NK-92 treated with Interleukin-12 subunit alpha and Interleukin-12 subunit beta, amount 100 ng/mL, for 24 hours (cell line): Measurements from ENCODE around the gene GPNMB.
A peak's percentile ranks its signal among the peaks of the same experiment; 100 is the strongest.

Experiments used
- DNase-seq: peaks from one replicate; lab custom pipeline; 2025; lab: John Stamatoyannopoulos, UW

The GPNMB gene

DNA sequence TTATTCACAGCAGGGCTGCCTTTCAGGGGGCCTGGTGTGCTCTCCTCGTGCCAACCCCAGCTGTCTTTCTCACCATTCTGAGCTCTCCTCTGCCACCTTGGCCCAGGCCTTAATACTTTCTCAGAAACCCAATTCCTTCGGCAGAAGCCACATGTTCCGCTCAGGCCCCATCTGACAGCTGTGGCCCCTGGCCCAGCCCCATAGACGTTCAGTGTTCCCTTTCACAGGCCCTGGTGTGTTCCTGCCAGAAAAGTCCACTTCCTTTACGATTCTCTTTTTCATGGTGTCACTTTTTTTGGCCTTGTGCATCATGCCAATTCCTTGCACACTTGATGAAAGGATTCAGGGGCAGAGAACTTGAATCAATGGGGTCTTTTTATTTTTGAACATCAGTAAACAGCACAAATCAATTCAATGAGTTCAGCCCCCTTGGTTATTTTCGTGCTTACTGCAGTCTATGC lies 15.9 kb upstream of the GPNMB start:
- no peak for DNase-seq

DNA sequence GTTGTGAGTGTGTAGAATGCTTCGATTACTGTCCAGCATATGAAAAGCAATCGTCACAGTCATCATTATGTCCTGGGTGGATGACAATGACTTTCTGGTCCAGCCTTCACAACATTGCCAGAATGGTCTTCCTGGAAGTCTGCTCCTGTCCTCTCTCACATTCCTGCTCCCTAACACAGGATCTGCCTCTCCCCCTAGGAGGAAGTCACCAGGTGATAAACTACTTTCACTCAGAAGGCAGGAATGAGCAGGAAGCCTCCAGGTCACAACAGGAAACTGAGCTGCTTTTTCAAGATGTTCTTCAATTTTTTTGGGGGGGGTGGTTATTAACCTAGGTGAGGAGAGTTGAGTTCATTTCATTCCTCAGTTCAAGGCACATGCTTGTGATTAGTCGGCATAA lies 13.6 kb upstream of the GPNMB start:
- no peak for DNase-seq

DNA sequence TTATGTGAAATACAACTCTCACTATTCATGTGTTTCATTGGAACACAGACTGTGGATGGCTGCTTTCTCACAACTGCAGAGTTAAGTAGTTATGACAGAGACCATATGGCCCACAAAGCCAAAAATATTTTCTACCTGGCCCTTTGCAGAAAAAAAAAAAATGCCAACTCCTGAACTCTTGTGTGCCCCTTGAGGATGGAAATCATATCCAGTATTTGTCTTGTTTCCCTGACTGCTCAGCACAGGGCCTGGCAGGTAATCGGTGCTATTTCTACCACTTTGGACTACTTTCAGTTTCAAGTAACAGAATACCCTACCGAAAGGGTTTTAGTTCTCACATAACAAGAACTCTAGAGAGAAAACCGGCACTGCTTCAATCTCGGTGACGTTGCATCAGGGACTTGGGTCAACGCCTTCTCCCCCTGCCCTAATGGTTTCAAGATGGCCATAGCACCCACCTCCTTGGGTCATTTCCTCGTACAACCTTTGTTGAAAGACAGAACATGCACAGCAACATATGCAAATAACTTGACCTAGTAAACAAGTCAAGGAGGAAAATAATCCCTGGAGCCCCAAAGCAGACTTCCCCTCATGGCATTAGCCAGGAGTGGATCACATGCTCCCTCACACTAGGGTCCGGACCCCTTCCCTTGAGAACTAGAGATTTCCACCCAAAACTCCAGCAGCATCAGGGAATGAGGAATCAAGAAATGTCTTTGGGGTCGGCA lies 11.8 kb upstream of the GPNMB start:
- DNase-seq = no peak

DNA sequence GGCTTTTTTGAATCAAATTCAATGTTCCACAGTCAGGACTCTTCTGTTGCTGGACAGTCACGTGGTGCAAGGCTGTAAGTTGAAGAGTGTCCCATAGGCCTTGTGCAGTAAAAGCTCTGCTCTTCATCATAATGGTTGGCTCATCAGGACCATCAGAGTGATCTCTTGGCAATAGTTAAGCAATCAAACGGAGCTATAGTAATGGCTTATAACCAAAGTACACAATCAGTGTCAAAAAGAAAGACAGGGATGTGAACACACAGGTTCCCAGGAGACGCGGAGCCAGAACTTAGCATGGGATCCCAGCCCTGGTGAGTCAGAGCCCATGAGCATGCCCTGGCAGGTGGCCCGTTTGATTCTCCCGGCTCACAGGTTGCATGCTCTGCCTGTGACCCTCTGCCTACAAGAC lies 10.8 kb upstream of the GPNMB start:
- DNase-seq = no peak

DNA sequence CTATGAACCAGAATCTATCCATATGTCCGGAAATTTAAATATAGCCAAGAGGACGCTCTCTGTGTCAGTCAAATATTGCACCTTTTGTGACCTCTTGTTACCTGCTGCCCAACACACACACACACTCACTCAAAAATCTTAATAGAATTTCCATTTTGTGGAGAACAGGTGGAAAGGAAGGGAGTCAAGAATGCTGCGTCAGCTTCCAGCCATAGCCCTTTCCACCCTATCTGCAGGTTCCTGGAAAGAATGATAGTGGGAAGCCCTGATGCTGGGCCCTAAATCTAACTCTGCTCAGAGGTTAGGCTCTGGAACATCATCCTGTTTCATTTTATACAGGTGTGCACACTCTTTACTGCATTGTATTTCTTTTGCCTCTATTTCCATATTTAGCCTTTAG lies 9.6 kb upstream of the GPNMB start:
- DNase-seq = no peak

DNA sequence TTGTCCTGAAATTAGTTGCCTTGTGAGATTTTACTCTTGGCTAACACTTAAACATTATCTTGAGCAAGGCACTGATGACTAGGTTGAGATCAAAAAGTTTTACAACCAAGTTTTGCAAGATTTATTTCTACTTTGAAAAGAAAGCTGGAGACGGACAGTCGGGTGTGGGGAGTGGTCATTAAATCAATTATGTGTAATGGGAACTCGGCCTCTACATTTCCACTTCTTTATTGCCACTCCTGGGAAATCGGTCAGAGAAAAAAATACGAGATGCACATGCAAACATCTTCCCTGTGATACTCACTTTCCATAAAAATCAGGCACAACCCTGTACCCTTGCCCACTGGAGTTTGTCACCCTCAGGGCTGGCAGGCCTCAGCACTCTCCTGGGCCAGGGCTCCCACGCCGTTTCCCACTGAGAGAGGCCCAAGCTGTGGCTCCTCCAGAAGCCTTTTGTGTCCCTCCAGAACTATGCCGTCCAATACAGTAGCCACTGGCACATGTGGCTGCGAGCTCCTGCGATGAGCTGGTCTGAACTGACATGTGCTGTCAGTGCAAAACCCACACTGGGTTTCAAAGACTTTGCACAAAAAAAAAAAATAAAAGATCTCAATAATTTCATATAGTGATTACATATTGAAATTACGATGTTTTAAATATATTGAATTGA lies 7.5 kb upstream of the GPNMB start:
- no peak for DNase-seq

DNA sequence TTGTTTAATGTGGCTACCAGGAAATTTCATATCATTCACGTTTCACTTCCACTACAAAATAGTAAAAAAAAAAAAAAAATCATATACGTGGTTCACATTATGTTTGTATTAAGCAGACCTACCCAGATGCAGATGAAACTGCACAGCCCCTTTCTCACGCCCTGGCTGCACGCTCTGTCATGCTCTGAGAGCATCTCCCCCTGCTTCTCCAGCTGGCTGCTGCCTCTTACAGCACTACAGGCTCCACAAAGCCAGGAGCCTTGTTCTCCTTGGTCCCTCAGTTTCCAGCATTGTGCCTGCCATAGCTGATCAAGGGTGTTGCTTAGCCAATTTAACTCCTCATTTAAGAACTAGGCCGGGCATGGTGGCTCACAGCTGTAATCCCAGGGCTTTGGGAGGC lies 6.9 kb upstream of the GPNMB start:
- DNase-seq = no peak

DNA sequence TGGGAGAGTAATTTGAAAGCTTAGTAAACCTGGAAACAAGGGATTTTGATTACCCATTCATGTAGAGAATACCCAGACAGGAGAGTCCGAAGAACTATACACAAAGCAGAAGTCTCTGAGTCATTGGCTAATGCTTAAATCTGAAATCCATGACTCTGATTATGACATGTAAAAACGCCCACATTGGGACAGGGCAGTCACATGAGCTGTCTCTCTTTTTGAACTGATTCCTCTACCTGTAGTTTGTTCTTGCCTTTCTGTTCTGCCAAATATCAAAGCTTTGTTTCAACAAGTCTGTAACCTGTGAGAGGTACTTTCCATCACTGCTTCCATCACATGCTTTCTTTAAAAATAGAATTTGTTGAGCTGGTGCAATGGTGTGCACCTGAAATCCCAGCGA lies 4.3 kb upstream of the GPNMB start:
- DNase-seq = no peak

DNA sequence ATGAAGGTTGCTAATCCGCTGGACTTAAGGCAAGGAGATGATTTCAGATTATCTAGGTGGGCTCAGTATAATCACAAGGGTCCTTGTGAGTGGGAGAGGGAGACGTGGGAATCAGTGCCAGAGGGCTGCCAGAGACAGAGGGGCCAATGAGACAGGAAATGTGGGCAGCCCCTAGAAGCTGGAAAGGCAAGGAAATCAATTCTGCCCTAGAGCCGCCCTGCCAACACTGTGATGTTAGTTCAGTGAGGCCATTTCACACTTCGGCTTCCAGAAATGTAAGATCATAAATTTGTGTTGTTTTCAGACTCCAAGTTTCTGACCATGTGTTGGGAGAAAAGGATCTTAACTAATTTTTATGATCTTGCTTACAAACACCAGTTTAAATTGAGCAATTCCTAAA lies 3.6 kb upstream of the GPNMB start:
- no peak for DNase-seq

DNA sequence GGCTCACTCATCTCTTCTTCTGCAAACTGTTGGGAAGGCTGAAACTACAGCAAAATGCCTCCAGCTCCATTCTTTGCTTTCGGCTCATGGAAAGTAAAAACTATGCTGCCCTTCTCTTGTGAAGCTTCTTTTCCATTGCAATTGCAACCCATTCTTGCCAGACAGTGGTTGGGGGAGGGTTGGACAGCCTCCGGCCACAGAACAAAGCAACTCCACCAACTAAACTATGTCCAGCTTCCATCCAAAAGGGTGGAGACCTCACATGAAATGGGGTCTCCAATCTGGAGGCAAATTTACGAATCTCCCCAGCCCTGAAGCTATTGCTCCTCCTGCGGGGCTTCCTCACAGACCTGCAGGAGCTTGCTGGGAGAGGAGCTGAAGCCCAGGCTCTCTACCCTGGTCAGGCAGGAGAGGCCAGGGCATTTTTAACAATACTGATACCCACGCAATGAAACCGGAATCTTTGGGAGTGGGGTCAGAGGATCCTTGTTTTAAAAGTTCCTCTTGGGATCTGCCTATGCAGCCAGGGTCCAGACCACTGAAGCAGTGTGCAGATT lies 549 bp downstream of the GPNMB start:
- no peak for DNase-seq

DNA sequence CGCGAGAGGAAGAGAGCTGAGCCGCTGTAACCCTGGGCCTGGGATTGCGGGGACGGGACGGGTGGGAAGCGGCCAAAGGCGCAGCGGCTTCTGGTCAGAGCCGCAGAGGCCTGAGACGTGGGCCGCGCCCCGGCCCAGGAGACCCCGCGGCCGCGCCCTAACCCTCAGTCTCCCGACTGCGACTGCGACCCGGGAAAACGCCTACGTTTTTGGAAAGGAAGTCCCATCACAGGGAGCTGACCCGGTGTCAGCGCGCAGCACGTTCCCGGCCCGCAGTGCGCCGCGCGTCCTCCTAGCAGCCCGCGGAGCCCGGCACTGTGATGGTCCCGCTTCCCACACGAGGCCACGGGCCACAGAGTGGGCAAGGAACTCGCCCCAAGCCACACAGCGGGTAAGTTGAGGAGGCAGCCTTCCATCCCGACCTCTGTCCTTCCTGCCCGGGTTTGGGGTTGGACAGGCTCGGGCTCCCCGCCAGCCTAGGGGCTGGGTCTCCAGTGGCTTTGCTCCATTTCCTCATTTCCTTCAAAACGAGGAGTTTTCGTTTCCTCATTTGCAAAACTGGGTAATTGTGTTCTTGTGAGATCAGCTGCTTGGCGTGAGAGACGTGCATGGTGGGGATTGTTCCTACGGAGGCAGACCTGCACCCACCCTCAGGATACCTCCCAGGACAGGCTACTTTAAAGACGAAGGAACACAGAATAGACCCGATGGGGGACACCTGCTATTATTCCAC lies 1.2 kb downstream of the GPNMB start:
- no peak for DNase-seq

DNA sequence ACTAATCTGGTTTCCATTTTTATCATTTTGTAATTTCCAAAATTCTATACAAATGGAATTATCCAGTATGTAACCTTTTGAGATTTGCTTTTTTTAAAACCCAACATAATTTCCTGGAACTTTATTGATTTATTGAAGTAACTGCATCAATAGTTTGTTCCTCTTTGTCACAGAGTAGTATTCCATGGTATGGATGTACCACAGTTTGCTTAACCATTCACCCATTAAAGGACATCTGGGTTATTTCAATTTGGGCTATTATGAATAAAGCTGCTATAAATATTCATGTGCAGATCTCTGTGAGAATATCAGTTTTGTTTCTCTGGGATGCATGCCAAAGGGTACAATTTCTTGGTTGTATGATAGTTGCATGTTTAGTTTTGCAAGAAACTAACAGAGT lies 2.9 kb downstream of the GPNMB start:
- no peak for DNase-seq

DNA sequence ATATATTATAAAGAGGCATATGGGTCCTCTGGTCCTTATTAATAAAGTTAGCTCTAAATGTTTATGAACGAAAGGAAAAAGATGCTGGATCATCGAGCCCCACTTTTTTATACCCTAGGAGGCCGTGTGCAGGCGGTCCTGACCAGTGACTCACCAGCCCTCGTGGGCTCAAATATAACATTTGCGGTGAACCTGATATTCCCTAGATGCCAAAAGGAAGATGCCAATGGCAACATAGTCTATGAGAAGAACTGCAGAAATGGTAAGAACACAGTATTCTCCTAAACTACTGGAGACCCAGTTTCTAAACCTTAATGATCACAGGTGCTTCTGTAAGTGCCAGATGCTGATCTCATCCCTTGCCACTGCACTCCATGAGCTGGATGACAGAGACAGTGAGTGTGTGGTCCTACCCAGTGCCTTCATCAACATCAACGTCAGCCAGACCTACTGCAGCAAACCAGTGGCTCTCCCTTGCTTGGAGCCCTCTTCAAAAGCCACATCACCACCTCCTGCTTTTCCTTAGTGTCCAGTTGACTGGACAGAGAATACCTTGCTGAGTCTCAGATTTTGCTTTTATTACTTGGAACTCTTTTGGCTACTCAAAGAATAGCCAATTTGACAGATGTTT lies 7.6 kb downstream of the GPNMB start:
- no peak for DNase-seq

DNA sequence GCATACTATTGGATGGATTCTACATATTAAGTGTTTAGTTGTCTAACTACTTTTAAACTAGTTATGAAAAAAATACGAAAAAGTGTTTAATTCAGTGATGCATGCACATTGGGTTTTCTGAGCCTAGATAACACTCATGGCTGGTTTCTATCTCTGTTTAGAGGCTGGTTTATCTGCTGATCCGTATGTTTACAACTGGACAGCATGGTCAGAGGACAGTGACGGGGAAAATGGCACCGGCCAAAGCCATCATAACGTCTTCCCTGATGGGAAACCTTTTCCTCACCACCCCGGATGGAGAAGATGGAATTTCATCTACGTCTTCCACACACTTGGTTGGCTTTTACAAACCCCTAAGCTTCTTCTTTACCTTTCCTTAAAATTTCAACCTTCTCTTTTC lies 10.2 kb downstream of the GPNMB start:
- no peak for DNase-seq

DNA sequence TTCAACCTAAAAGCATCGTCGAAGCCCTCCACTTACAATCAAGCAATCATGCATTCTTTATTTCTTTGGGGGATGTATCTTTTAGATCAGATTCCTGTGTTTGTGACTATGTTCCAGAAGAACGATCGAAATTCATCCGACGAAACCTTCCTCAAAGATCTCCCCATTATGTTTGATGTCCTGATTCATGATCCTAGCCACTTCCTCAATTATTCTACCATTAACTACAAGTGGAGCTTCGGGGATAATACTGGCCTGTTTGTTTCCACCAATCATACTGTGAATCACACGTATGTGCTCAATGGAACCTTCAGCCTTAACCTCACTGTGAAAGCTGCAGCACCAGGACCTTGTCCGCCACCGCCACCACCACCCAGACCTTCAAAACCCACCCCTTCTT lies 13.8 kb downstream of the GPNMB start:
- no peak for DNase-seq

DNA sequence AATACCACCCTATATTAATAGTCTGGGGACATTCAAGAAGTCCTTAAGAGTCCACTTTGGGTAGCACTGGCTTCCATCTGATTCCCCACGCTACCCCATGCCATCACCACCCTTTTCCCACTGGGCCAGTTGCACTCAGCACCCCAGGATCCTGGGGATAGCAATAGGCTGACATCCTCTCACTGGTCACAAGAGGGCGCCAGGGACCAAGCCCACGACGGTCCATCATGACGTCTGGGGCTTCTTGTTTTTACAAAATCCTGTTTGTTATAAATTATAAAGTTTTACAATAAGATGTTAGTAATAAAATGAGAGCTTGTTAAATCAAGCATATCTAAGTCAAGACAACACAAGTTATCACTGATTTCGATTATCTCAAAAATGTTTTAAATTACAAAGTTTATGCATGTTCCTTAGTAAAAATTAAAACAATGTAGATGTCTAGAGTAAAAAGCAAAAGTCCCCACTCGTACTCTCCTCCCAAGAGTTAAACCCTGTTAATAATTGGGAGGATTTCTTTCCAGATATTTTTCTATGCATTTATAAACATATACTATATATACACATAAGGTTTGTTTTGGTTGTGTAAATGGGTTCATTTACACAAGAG lies 15.4 kb downstream of the GPNMB start:
- peak; percentile 30 for DNase-seq

DNA sequence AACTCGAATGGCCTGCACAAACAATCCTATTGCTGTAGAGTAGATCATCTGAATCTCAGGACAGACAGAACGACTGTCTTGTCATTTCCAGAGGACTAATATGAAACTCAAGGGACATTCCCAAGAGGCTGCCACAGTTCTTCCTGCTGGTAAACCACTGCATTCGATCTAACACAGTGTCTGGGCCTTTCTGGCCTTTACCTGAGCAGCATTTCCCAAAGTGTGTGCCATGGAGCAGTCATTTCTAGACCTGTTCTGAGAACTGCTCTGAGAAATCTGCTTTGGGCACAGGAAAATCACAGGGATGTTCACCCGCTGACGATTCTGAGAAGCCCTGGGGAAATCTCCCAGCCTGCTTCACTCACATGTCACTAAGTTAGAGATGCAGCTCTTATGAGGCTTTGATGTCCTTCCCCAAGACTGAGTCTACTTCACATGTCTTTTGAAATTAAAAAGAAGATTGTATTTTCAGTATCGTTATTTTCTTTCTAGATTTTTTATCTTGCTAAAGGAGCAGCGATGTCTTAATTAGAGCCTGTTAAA lies 18.4 kb downstream of the GPNMB start:
- no peak for DNase-seq

DNA sequence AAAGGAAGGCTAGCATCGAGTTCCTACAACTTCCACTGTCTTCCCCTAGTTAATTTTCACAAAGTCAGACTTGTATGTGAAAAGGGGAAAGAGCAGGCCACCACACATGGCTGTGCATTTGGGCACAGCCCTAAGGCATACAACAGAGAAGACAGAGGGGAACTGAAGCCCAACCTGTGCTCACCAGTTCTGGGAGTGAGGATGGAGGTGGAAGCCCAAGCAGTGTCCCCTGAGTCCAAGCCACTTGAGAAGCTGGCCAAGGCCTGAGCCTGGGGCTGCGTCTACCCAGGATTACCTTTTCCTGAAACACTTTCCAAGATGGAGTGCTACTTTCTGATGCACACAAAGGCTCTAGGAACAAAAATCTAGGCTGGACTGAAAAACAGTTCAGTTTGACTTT lies 20.3 kb downstream of the GPNMB start:
- DNase-seq = no peak

DNA sequence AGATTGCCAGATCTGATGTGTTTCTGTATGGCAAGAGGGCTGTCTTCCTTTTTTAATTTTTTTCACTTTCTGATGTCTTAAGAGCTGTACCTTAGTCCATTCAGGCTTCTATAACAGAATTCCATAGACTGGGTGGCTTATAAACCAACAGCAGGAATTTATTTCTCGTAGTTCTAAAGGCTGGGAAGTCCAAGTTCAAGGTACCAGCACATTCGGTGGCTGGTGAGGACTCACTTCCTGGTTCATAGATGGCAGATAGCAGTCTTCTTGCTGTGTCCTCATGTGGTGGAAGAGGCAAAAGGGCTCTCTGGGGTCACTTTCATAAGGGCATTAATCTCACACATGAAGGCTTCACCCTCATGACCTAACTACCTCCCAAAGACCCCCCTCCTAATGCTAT lies 20.8 kb downstream of the GPNMB start:
- no peak for DNase-seq

DNA sequence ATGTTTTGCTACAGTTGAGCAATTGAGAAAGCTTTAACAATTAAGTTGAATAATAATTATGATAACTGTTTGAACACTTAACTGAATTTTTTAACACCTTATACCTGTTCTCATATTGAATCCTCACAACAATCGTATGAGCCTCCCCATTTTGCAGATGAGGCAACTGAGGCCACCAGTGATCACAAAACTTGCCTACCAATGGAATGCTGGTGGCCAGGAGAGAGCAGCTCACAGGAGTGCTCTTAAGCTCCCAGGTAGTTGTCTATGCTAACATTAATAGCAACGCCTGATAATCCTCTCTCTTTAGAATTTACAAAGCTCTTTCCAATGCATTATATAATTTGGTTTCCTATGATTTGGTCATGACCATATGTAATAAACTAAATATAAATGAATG lies 21.6 kb downstream of the GPNMB start:
- no peak for DNase-seq

DNA sequence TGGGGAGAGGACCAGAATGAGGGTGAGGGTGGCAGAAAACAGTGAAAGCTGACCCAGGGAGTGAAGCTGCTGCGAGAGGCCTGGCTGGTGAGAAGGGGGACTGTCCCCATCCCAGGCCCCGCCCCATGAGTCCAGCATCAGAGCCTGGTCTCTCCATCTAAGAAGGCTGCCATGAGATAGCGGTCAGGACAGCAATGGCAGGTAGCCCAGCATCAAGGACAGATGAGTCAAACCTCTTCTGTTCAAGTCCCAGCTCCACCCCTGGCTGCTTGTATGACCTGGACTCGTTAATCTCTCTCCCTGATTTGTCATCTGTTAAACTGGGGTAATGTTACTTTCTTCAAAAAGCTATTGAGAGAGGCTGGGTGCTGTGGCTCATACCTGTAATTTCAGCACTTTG lies 22.2 kb downstream of the GPNMB start:
- DNase-seq = no peak

DNA sequence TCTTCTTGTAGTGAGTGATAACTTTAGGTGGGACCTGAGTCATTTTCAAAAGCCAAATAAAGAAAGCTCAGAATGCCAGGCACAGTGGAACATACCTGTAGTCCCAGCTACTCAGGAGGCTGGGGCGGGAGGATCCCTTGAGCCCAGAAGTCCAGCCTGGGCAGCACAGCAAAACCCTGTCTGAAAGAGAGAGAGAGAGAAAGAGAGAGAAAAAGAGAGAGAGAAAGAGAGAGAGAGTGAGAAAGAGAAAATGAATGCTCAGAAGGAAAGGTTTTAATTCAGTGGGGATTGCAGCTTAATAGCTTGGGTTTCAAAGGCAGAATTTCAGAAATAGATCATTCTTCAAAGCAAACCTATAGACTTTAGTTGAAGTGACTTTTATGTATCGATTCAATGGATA lies 25.7 kb downstream of the GPNMB start:
- no peak for DNase-seq
